HL-60/S4 treated with retinoic acid at 250 ng/mL for 4 days and 3 days (cell line): ENCODE measurements around the gene PICALM.

Experiments used
- in situ Hi-C: fragments of 300-500 bp; cut with MboI; formaldehyde crosslinking; loops from 2 replicates; pipeline ENCODE4 v1.7.0; 2022; ENCODE audit warnings: low sequenced_read_pairs

PICALM gene

DNA sequence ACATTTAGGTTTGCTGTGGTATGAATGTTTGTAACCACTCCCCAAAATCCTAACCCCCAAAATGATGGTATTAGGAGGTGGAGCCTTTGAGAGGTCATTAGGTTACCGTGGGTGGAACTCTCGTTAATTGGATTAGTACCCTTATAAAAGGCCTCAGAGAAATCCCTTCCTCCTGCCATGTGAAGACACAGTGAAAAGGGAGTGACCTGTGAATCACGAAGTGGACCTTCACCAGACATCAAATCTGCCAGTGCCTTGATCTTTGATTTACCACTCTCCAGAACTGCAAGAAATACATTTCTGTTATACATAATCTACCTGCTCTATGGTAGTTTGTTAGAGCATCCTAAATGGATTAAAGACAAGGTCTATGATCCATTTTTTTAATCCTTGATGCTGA lies 12.6 kb upstream of the PICALM start:
- in situ Hi-C loops, result no loop called here

DNA sequence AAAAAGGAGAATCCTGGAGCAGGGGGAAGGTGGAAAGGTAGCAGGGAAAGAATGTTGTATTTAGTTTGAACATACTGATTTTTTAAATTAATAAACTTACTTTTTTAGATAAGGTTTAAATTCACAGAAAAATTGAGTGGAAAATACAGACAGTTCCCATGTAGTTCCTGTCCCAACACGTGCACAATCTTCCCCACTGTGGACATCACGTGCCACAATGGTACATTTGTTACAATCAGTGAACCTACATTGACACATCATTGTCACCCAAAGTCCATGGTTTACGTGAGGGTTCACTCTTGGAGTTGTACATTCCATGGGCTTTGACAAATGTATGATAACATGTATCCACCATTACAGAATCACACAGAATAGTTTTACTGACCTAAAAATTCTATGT lies 10.5 kb upstream of the PICALM start:
- in situ Hi-C loops, result no loop called here

DNA sequence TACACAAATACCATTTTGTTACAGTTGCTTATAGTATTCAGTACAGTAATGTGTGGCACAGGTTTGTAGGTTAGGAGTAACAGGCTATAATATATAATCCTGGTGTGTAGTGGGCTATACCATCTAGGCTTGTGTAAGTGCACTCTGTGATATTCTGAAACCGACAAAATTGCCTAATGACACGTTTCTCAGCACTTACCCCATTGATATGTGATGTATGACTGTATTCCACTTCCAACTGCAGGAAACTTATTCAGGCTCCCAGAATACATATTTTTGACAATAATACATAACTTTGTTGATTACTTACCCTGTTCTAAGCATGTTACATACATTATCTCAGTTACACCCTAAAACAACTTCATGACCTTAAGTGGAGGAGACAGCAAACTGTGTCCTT lies 5.1 kb upstream of the PICALM start:
- in situ Hi-C loops, result no loop called here

DNA sequence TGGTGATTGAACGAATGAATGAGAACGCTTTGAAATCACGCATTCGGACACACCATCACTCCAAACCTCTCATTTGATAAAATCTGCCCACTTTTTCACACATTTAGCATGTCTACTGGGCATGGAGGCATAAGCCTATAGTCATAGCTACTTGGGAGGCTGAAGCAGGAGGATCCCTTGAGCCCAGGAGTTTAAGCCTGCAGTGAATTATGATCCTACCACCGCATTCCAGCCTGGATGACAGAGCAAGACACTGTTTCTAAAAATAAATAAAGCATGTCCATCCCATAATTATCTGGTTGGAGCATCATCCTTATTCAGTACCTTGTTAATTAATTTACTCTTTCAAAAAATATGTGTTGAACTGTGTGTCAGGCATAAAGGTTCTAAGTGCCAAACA lies 3.3 kb upstream of the PICALM start:
- in situ Hi-C loops, result no loop called here

DNA sequence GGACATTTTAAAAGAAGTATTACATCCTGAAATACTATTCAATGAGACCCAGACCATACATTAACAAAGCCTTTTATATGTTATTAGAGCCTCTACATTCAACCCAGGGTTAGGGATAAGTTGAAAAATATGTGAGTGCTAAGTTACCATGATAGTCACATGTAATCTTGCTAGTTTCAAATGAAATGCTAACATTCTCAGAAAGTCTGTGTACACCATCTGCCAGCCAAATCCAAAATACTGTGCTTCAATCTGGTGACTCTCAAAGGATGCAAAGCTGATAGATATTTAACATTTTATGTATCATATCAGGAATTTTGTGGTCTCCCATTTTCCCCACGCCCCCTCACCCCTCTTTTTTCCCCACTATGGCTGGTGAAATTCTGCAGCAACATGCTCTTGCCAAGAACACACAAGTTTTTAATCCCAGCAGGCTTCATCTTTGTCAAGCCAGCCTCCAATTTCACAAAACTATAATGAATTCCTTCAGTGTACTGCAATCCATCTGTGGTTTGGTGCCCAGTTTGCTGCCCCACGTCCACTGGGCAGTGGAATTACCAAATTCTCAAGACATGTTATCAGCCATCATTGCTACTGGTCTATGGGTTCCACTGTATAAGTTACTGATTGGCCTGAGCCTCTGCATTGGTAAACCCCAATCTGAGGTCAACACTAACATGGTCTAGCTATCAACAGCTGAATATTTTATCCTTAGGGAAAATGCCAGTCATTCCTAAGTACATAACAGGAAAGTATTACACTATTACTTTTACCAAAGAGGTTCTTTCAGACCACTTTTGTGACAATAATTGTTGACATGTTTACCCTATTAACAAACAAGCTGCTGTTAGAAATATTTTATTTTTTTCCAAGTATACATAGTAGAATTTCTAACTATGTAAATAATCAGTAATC lies 1.5 kb upstream of the PICALM start:
- in situ Hi-C loops, result no loop called here

DNA sequence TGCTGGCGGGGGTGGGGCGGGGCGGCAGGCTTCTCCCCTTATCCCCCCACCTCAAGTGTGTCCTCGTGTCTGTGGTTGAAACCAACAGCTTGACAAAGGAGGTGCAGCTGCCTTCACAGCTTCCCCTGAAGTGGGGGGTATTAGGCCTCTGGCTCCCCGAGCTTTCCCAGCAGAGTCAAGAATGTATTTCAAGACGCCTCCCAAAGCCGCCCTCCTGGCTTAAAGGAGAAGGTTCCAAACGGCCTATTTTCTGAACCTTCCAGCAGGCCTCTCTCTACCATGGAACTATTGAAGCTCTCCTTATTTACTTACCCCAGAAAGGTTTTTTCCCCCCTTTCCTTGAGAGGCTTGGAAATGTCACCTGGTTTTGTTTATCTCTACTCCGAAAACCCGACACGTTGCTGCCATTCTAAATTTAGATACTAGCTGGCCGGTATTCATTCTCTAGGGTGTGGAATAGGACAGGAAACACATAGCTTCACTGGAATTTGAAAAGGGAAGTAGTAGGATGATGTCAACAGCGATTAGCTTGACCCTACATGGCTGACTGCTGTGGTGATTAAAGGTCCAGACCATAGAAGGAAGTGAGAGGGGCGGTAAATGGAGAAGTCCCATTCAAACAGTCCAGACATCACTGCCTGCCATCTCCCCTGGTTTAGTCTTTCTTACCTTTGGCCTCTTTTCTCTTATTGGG lies 671 bp upstream of the PICALM start:
- in situ Hi-C loops, result loop anchor here (10.0 kb wide), 1 partner anchor 125 kb away; no protein-coding TSS in a partner anchor

GRCh38 chr11:86068138-86068871 lies 579 bp downstream of the PICALM start:
- in situ Hi-C loops, result loop anchor here (10.0 kb wide), 1 partner anchor 126 kb away; no protein-coding TSS in a partner anchor

GRCh38 chr11:86067851-86068137 lies 1.1 kb downstream of the PICALM start:
- in situ Hi-C loops, result loop anchor here (10.0 kb wide), 1 partner anchor 127 kb away; no protein-coding TSS in a partner anchor

GRCh38 chr11:86067009-86067850 lies 1.7 kb downstream of the PICALM start:
- in situ Hi-C loops, result loop anchor here (10.0 kb wide), 1 partner anchor 128 kb away; no protein-coding TSS in a partner anchor

GRCh38 chr11:86066657-86067008 lies 2.3 kb downstream of the PICALM start:
- in situ Hi-C loops, result loop anchor here (10.0 kb wide), 1 partner anchor 128 kb away; no protein-coding TSS in a partner anchor

GRCh38 chr11:86066033-86066432 lies 2.9 kb downstream of the PICALM start:
- in situ Hi-C loops, result loop anchor here (10.0 kb wide), 1 partner anchor 129 kb away; no protein-coding TSS in a partner anchor

DNA sequence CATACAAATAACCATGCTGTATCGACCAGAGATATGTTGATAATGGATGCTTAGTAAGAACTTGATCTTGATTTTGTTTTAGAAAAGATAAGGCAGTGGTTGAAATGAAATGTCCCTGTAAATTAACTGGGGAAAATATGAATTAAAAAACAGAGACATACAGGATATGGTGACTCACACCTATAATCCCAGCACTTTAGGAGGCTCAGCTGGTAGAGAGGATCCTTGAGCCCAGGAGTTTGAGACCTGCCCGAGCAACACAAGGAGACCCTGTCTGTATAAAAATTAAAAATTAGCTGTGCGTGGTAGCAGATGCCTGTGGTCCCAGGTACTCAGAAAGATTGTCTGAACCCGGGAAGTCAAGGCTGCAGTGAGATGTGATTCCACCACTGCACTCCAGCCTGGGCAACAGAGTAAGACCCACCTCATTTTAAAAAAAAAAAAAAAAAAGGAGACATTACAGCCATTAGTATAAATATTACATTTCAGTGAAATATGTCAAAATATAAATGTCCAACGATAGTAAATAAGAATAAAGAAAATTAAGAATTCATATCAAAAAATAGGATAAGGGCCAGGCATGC lies 4.6 kb downstream of the PICALM start:
- in situ Hi-C loops, result loop anchor here (10.0 kb wide), 1 partner anchor 130 kb away; no protein-coding TSS in a partner anchor

- in situ Hi-C loops, result loop anchor here (10.0 kb wide), 1 partner anchor 131 kb away; no protein-coding TSS in a partner anchor
Observed at GRCh38 chr11:86063536-86063935, 5.3 kb downstream of the PICALM start.

GRCh38 chr11:86062719-86063118 lies 6.2 kb downstream of the PICALM start:
- in situ Hi-C loops, result loop anchor here (10.0 kb wide), 1 partner anchor 132 kb away; no protein-coding TSS in a partner anchor

- in situ Hi-C loops, result loop anchor here (10.0 kb wide), 1 partner anchor 133 kb away; no protein-coding TSS in a partner anchor
Observed at GRCh38 chr11:86061483-86062205, 7.2 kb downstream of the PICALM start.

DNA sequence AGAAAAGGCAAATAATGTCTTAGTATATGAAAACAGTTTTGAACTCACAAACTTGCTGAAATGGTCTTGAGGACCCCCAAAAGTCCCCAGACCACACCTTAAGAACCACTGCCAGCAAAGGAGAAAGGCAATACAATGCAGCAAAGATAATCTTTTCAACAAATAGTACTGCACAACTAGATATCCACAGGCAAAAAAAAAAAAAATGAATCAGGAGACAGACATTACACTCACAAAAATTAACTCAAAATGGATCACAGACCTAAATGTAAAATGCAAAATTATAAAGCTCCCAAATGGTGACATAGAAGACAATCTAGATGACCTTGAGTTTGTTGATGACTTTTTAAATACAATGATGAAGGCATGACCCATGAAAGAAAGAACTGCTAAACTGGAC lies 8.3 kb downstream of the PICALM start:
- in situ Hi-C loops, result loop anchor here (10.0 kb wide), 1 partner anchor 134 kb away; no protein-coding TSS in a partner anchor

DNA sequence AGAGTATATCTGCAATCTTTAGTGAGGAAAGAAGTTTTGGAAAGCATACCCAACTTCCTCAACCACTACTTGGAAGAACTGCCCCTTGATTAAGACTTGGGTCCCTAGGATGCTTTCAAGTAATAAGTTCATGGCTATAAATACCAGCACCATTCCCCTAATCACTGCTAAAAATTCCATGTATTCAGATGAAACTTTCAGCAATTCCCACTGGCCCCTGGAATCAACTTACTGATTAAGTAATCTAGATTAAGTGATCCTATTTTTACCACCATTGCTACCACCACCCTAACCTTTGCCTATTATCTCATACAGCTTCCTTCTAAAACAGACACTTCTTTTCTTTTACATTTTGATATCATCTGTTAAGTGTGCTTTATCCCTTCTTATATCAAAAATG lies 10.5 kb downstream of the PICALM start:
- in situ Hi-C loops, result no loop called here

DNA sequence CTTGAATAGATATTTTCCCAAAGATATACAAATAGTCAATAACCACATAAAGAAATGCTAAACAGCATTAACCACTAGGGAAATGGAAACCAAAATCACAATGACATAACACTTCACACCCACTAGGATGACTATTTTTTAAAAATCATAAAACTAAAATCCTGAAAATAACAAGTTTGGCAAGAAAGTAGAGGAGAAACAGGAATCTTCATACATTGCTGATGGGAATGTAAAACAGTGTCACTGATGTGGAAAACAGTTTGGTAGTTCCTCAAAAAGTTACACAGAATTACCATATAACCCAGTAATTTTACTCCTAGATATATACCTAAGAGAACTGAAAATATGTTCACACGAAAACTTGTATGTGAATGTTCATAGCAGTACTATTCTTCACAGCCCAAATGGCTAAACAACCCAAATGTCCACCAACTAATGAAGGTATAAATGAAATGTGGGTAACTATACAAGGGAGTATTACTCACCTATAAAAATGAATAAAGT lies 12.5 kb downstream of the PICALM start:
- in situ Hi-C loops, result no loop called here
